ENCODE results near the gene LFNG. TPM values are rescaled to one million over a fixed set of nuclear protein-coding genes. Genes with fewer than 3 reads are reported as not detected.

The LFNG gene
- total RNA-seq, 2 experiments from 2014 or later = 96.7 to 99.8 TPM

- H3K36me3 ChIP-seq (ENCODE audit: insufficient read depth, low read length) = peaks cover under 1% of the 10 kb centered on the region
- H3K27me3 ChIP-seq (ENCODE audit: control insufficient read depth in 1 of 2, insufficient read depth in 2 of 2, low read length in 2 of 2) = no peaks in the 10 kb centered on the region
- CTCF ChIA-PET = interaction anchor here (0.9 kb wide), 1 partner anchor 58 kb away, joined by 9 read pairs; no protein-coding TSS in a partner anchor
- Mint-ChIP-seq H3K4me1 (ENCODE audit: low read depth) (peaks cover 22% of the 10 kb centered on the region), H3K27me3 (no peaks in the 10 kb centered on the region), H3K4me3 (peak overlapping the region; percentile 79), H3K36me3 (ENCODE audit: low read depth) (no peaks in the 10 kb centered on the region), H3K27ac (peak overlapping the region; percentile 63), H3K9me3 (no peaks in the 10 kb centered on the region)
- ATAC-seq (ENCODE audit: poor library complexity) = peak; percentile 20
- H3K27ac ChIP-seq (ENCODE audit: low read depth in 1 of 2, low read length in 2 of 2) = no peak overlapping the region
- DNase-seq = no peak
- no peak overlapping the region for H3K4me3 ChIP-seq (ENCODE audit: low read length)
- H3K4me1 ChIP-seq (ENCODE audit: insufficient read depth, low read length) = peaks cover 13% of the 10 kb centered on the region
- intact Hi-C loops (cut with DNase I, micrococcal nuclease) = loop anchor here (5.0 to 10.0 kb wide), 2 partner anchors 114 to 148 kb away; no protein-coding TSS in a partner anchor
- H3K9me3 ChIP-seq (ENCODE audit: control insufficient read depth in 1 of 2, insufficient read depth in 1 of 2, low read length in 2 of 2) = no peaks in the 10 kb centered on the region
- no peak for TF ChIP-seq CTCF (IDR thresholded peaks at IDR 0.05)
- POLR2A ChIA-PET = interaction anchor here (0.6 to 1.3 kb wide), 2 partner anchors 46 to 326 kb away, joined by 4 to 6 read pairs; no protein-coding TSS in a partner anchor
Observed at GRCh38 chr7:2566348-2566889, 46.8 kb downstream of the LFNG start.

- H3K36me3 Mint-ChIP-seq (ENCODE audit: low read depth) = no peaks in the 10 kb centered on the region
- ATAC-seq (ENCODE audit: poor library complexity) (peak; percentile 91), DNase-seq (peak in 8 of 14 experiments; percentile 19 to 56 (median 32))
- peaks cover 22% of the 10 kb centered on the region for H3K4me1 Mint-ChIP-seq (ENCODE audit: low read depth)
- ChIA-PET POLR2A (interaction anchor here (1.1 to 1.3 kb wide), 2 partner anchors 47 to 64 kb away, joined by 3 to 4 read pairs; no protein-coding TSS in a partner anchor), CTCF (interaction anchor here (1.4 kb wide), 1 partner anchor 116 kb away, joined by 3 read pairs; no protein-coding TSS in a partner anchor)
- Histone ChIP-seq H3K9me3 (ENCODE audit: control insufficient read depth in 1 of 2, insufficient read depth in 1 of 2, low read length in 2 of 2) (no peaks in the 10 kb centered on the region), H3K4me3 (ENCODE audit: low read length) (no peak overlapping the region), H3K4me1 (ENCODE audit: insufficient read depth, low read length) (peaks cover 13% of the 10 kb centered on the region), H3K27me3 (ENCODE audit: control insufficient read depth in 1 of 2, insufficient read depth in 2 of 2, low read length in 2 of 2) (no peaks in the 10 kb centered on the region), H3K27ac (ENCODE audit: low read depth in 1 of 2, low read length in 2 of 2) (no peak overlapping the region), H3K36me3 (ENCODE audit: insufficient read depth, low read length) (peaks cover 7% of the 10 kb centered on the region)
- intact Hi-C loops (cut with DNase I, micrococcal nuclease) = loop anchor here (1.0 to 10.0 kb wide), 3 partner anchors 89 to 148 kb away; no protein-coding TSS in a partner anchor
- no peaks in the 10 kb centered on the region for H3K9me3 Mint-ChIP-seq
- H3K4me3 Mint-ChIP-seq = peak overlapping the region; percentile 79
- H3K27me3 Mint-ChIP-seq = no peaks in the 10 kb centered on the region
- no peak for TF ChIP-seq CTCF (IDR thresholded peaks at IDR 0.05)
- H3K27ac Mint-ChIP-seq = peak overlapping the region; percentile 63
Observed at GRCh38 chr7:2566890-2567678, 47.5 kb downstream of the LFNG start.

- CTCF ChIA-PET = interaction anchor here (1.4 kb wide), 1 partner anchor 116 kb away, joined by 3 read pairs; no protein-coding TSS in a partner anchor
- no peaks in the 10 kb centered on the region for H3K27me3 ChIP-seq (ENCODE audit: control insufficient read depth in 1 of 2, insufficient read depth in 2 of 2, low read length in 2 of 2)
- ATAC-seq (ENCODE audit: poor library complexity) (no peak), DNase-seq (peak in 1 of 14 experiments; percentile 38)
- intact Hi-C loops (cut with DNase I, micrococcal nuclease) = loop anchor here (1.0 to 10.0 kb wide), 3 partner anchors 89 to 147 kb away; no protein-coding TSS in a partner anchor
- H3K4me3 ChIP-seq (ENCODE audit: low read length) = no peak overlapping the region
- no peak overlapping the region for H3K27ac ChIP-seq (ENCODE audit: low read depth in 1 of 2, low read length in 2 of 2)
- no peak overlapping the region for H3K4me3 Mint-ChIP-seq
- H3K27me3 Mint-ChIP-seq = no peaks in the 10 kb centered on the region
- peaks cover 2% of the 10 kb centered on the region for H3K36me3 Mint-ChIP-seq (ENCODE audit: low read depth)
- POLR2A ChIA-PET = interaction anchor here (1.1 to 1.3 kb wide), 2 partner anchors 47 to 63 kb away, joined by 3 to 4 read pairs; no protein-coding TSS in a partner anchor
- H3K9me3 ChIP-seq (ENCODE audit: control insufficient read depth in 1 of 2, insufficient read depth in 1 of 2, low read length in 2 of 2) = no peaks in the 10 kb centered on the region
- H3K9me3 Mint-ChIP-seq = no peaks in the 10 kb centered on the region
- no peak overlapping the region for H3K27ac Mint-ChIP-seq
- H3K4me1 ChIP-seq (ENCODE audit: insufficient read depth, low read length) = peaks cover 13% of the 10 kb centered on the region
- H3K36me3 ChIP-seq (ENCODE audit: insufficient read depth, low read length) = peaks cover 10% of the 10 kb centered on the region
- no peak for TF ChIP-seq CTCF (IDR thresholded peaks at IDR 0.05)
- H3K4me1 Mint-ChIP-seq (ENCODE audit: low read depth) = peaks cover 22% of the 10 kb centered on the region
Observed at GRCh38 chr7:2567679-2568278, 48.2 kb downstream of the LFNG start.
